ENCODE results near the gene AGBL1. TPM values are rescaled to one million over a fixed set of nuclear protein-coding genes. Genes with fewer than 3 reads are reported as not detected.

Gene AGBL1
- polyA plus RNA-seq, 2 of the 4 experiments (the other 2 are of a cell fraction): not detected

DNA sequence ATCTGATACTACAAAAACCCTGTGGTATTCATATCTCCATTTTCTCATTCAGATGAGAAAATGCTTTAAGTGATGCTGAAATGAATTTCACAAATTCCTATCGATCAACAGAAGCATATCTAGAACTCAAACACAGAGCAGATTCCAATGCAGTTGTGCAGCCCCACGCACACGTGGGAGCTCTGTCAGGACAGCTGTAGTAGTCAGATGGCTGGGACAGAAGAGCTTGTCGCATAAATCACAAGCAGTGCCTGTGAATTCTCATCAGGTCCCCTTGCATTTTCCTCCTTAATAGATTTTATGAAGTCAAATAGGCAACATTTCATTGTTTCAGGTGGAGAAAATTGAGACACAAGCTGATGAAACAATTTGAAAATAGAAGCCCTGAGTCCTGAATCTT, 792.3 kb downstream of the AGBL1 start:
- Histone ChIP-seq H3K27ac (no peak overlapping the region), H3K4me2 (no peak overlapping the region), H3K9me3 (no peaks in the 10 kb centered on the region), H3K4me1 (no peaks in the 10 kb centered on the region), H3K4me3 (no peak overlapping the region)
- 8% methylated on average over 4 of the region's 4 CpGs for WGBS (ENCODE audit: missing lambda C conversion rate)
- no peak for DNase-seq (ENCODE audit: low read depth in 1 of 2, low spot score in 1 of 2)
- FAIRE-seq: no peak
- ATAC-seq: no peak
- CTCF ChIA-PET: no interaction called here
- POLR2A ChIA-PET: no interaction called here
- TF ChIP-seq GATA3 (IDR thresholded peaks at IDR 0.05; ENCODE audit: borderline replicate concordance) (no peak), HES2 (IDR thresholded peaks at IDR 0.05) (no peak), FOSB (CRISPR knock-in tag; IDR thresholded peaks at IDR 0.05) (no peak), CTCF (IDR thresholded peaks at IDR 0.05) (no peak), MAZ (IDR thresholded peaks at IDR 0.05; ENCODE audit: borderline replicate concordance, low read depth, low read length) (no peak)
- TF ChIP-seq, protein P1, sequence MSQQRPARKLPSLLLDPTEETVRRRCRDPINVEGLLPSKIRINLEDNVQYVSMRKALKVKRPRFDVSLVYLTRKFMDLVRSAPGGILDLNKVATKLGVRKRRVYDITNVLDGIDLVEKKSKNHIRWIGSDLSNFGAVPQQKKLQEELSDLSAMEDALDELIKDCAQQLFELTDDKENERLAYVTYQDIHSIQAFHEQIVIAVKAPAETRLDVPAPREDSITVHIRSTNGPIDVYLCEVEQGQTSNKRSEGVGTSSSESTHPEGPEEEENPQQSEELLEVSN (IDR thresholded peaks at IDR 0.05; ENCODE audit: borderline replicate concordance, low read depth): no peak

DNA sequence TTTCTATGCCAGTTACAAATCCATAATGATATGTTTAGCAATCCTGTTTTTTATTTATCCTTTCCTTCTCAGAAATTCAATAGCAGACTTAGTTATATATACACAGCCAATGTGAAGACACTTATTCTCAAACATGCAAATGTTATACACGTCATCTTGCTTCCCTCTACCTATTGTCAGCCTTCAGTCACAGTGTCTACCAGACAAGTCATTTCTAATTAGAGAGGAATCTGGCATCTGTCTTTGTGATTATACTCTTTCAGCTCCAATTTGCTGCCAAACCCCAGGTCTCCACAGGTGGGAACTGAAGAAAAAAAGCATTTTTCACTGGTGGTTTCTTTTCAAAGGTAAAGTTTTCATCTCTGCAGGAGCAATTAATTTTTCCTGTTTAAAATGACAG, 793.1 kb downstream of the AGBL1 start:
- Histone ChIP-seq H3K27ac (no peak overlapping the region), H3K4me2 (no peak overlapping the region), H3K4me1 (no peaks in the 10 kb centered on the region), H3K9me3 (no peaks in the 10 kb centered on the region), H3K4me3 (no peak overlapping the region)
- no peak for ATAC-seq
- FAIRE-seq: no peak
- WGBS (ENCODE audit: missing lambda C conversion rate): 11% methylated on average over 1 of the region's 1 CpG
- CTCF ChIA-PET: no interaction called here
- TF ChIP-seq JUNB (IDR thresholded peaks at IDR 0.05) (no peak), ZC3H11A (IDR thresholded peaks at IDR 0.05) (no peak), BHLHE40 (IDR thresholded peaks at IDR 0.05; ENCODE audit: low read depth, low read length) (no peak)
- no peak for DNase-seq (ENCODE audit: low read depth in 1 of 2, low spot score in 1 of 2)
- POLR2A ChIA-PET: no interaction called here

DNA sequence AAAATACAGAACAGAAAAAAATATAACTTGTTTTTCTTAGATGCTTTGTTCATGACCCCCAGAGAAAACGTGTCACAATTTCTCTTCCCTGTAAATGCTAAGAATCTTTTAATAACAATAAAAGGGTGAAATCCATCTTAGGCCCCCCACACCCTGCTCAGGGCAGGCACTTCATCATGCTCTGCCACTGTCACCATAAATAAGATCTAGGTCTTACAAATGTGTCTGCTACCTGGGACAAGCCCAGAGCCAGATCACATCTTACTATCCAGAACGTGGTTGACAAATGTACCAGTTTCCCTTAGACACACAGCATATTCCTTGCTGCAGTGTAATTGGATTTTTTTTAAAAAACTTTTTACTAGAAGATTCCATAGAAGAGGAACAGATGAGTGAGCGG, 795.4 kb downstream of the AGBL1 start:
- H3K4me3 ChIP-seq: no peak overlapping the region
- H3K4me2 ChIP-seq: no peak overlapping the region
- ChIA-PET POLR2A (no interaction called here), CTCF (interaction anchor here (2.0 kb wide), 1 partner anchor 10 kb away, joined by 4 read pairs; no protein-coding TSS in a partner anchor)
- DNase-seq (ENCODE audit: low read depth in 1 of 2, low spot score in 1 of 2) (no peak), ATAC-seq (no peak), FAIRE-seq (peak; percentile 46)
- H3K4me1 ChIP-seq: no peaks in the 10 kb centered on the region
- no peak for TF ChIP-seq CTCF (IDR thresholded peaks at IDR 0.05)
- TF ChIP-seq BHLHE40 (IDR thresholded peaks at IDR 0.05; ENCODE audit: low read depth, low read length): no peak
- no peak for TF ChIP-seq SMC3 (IDR thresholded peaks at IDR 0.05)
- no peak overlapping the region for H3K27ac ChIP-seq
- 2% methylated on average over 3 of the region's 3 CpGs for WGBS (ENCODE audit: missing lambda C conversion rate)
- no peaks in the 10 kb centered on the region for H3K9me3 ChIP-seq

- CTCF ChIA-PET: no interaction called here
- Histone ChIP-seq H3K4me2 (no peak overlapping the region), H3K9me3 (no peaks in the 10 kb centered on the region), H3K4me1 (no peaks in the 10 kb centered on the region), H3K27ac (no peak overlapping the region), H3K4me3 (no peak overlapping the region)
- no peak for DNase-seq (ENCODE audit: low read depth in 1 of 2, low spot score in 1 of 2)
- WGBS (ENCODE audit: missing lambda C conversion rate): under 1% methylated on average over 4 of the region's 4 CpGs
- FAIRE-seq: no peak
- no peak for ATAC-seq
- POLR2A ChIA-PET: no interaction called here
- TF ChIP-seq, protein P2, sequence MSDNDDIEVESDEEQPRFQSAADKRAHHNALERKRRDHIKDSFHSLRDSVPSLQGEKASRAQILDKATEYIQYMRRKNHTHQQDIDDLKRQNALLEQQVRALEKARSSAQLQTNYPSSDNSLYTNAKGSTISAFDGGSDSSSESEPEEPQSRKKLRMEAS (IDR thresholded peaks at IDR 0.05): no peak
- TF ChIP-seq PBX3 (IDR thresholded peaks at IDR 0.05) (no peak), HEYL (CRISPR knock-in tag; IDR thresholded peaks at IDR 0.05) (no peak), MYC (IDR thresholded peaks at IDR 0.05; ENCODE audit: borderline replicate concordance, low read length) (no peak), ESRRA (IDR thresholded peaks at IDR 0.05; ENCODE audit: borderline replicate concordance, low read length) (no peak), RCOR1 (IDR thresholded peaks at IDR 0.05; ENCODE audit: low read depth, low read length) (no peak), REST (IDR thresholded peaks at IDR 0.05) (no peak), USF2 (IDR thresholded peaks at IDR 0.05) (no peak), JUN (IDR thresholded peaks at IDR 0.05) (no peak)
Measured at GRCh38 chr15:86876387-86876944, 796.8 kb downstream of the AGBL1 start.

All from A549 (cell line).